ENCODE data around the gene INO80D. TPM values are rescaled to one million over a fixed set of nuclear protein-coding genes. Genes with fewer than 3 reads are reported as not detected.
"Not testable (repeated sequence)": the region's sequence is repeated elsewhere in the genome, so short reads cannot be mapped to it uniquely, and the experiment has no call there.

Gene INO80D
- total and polyA plus RNA-seq, 3 donors from 2014 or later, result 5.3 to 31.6 (median 28.2) TPM

- Histone ChIP-seq H3K36me3 (ENCODE audit: low read depth, missing control alignments) (no peaks in the 10 kb centered on the region), H3K27me3 (no peaks in the 10 kb centered on the region), H3K4me1 (peaks cover 9% of the 10 kb centered on the region), H3K4me3 (no peak overlapping the region), H3K27ac (no peak overlapping the region), H3K9me3 (no peaks in the 10 kb centered on the region)
- intact Hi-C loops (cut with DNase I; ENCODE audit: low total_unique reads), result no loop called here
- TF ChIP-seq CTCF (IDR thresholded peaks at IDR 0.05) (no peak), POLR2A (IDR thresholded peaks at IDR 0.05) (no peak)
- DNase-seq, result no peak
- WGBS, 2 donors, result 66 to 77% methylated on average over 9 of the region's 9 CpGs
These were observed 6.1 kb downstream of the INO80D start for GRCh38 chr2:206079699-206080465.

- DNase-seq; intact Hi-C loops (cut with DNase I; ENCODE audit: low total_unique reads); H3K4me1 ChIP-seq; H3K36me3 ChIP-seq (ENCODE audit: low read depth, missing control alignments); H3K4me3 ChIP-seq; H3K9me3 ChIP-seq; H3K27me3 ChIP-seq: not testable (repeated sequence)
- WGBS, 2 donors, result 81 to 82% methylated on average over 5 of the region's 5 CpGs
- peak overlapping the region in 1 of 2 donors; percentile 9 for H3K27ac ChIP-seq
These were observed 8.1 kb downstream of the INO80D start for GRCh38 chr2:206077879-206078278.

DNA sequence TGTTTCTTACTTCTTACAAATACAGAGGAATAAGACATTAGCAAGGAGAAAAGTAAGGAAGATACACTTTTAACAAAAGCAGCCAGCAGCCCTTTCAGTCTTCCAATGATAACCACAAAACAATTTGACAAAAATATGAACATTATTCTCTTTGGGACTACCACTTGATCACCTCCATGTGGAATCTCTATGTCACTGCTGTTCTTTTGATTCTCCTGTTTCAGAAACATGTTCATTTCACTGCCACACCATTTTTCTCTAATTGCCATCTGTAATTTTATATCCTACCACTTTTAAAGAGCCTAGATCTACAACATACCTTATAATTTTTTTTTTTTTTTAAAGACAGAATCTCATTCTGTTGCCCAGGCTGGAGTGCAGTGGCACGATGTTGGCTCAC lies 10.9 kb downstream of the INO80D start:
- 96 to 100% methylated on average over 1 of the region's 1 CpG for WGBS, 2 donors
- no peaks in the 10 kb centered on the region for H3K27me3 ChIP-seq
- H3K27ac ChIP-seq, result no peak overlapping the region
- intact Hi-C loops (cut with DNase I; ENCODE audit: low total_unique reads), result no loop called here
- no peaks in the 10 kb centered on the region for H3K9me3 ChIP-seq
- H3K36me3 ChIP-seq (ENCODE audit: low read depth, missing control alignments), result no peaks in the 10 kb centered on the region
- peaks cover 5% of the 10 kb centered on the region for H3K4me1 ChIP-seq
- TF ChIP-seq POLR2A (IDR thresholded peaks at IDR 0.05) (no peak), CTCF (IDR thresholded peaks at IDR 0.05) (no peak)
- H3K4me3 ChIP-seq, result no peak overlapping the region
- no peak for DNase-seq

DNA sequence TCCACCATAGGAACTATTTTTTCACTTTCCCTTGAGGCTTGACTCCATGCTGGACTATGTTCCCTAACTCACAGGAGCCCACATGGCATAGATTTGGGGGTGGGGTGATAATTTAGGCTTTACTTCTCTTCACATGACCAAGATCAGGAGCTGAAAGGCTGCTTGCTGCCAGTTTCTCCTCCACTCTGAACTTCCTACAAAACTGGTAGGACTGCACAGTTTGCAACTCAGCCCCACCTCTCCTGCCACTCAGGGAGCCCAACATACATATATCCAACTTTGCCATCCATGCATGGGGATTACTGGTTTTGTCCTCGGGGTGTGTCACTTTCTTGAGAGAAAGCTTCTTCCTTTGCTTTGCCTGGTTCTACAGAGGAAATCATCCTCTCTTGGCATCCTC lies 14.2 kb downstream of the INO80D start:
- intact Hi-C loops (cut with DNase I; ENCODE audit: low total_unique reads), result no loop called here
- TF ChIP-seq CTCF (IDR thresholded peaks at IDR 0.05), result no peak
- Histone ChIP-seq H3K27ac (no peak overlapping the region), H3K36me3 (ENCODE audit: low read depth, missing control alignments) (no peaks in the 10 kb centered on the region), H3K4me3 (no peak overlapping the region), H3K27me3 (no peaks in the 10 kb centered on the region), H3K4me1 (peaks cover 2% of the 10 kb centered on the region), H3K9me3 (no peaks in the 10 kb centered on the region)
- no peak for DNase-seq
- 80 to 82% methylated on average over 1 of the region's 1 CpG for WGBS, 2 donors

GRCh38 chr2:206069417-206069816 lies 16.6 kb downstream of the INO80D start:
- Histone ChIP-seq H3K9me3 (no peaks in the 10 kb centered on the region), H3K27me3 (no peaks in the 10 kb centered on the region), H3K27ac (no peak overlapping the region), H3K36me3 (ENCODE audit: low read depth, missing control alignments) (no peaks in the 10 kb centered on the region), H3K4me1 (peaks cover 2% of the 10 kb centered on the region), H3K4me3 (no peak overlapping the region)
- 81 to 88% methylated on average over 2 of the region's 2 CpGs for WGBS, 2 donors
- intact Hi-C loops (cut with DNase I; ENCODE audit: low total_unique reads), result no loop called here
- TF ChIP-seq POLR2A (IDR thresholded peaks at IDR 0.05) (no peak), CTCF (IDR thresholded peaks at IDR 0.05) (no peak)
- DNase-seq, result no peak

All from testis (tissue), 3 donors.